Adipocyte (in vitro differentiated cells): ENCODE results near the gene LAMTOR2.

ENCODE experiments used
- DNase-seq: peaks from one replicate; pipeline ENCODE4 v3.0.0-alpha.2; 2015; ENCODE audit warnings: low read depth
- H3K27me3 ChIP-seq: replicated peaks from 2 replicates; pipeline ENCODE4 v1.7.0; 2013; ENCODE audit warnings: mild to moderate bottlenecking, low read length, moderate library complexity; ENCODE audit not compliant: control insufficient read depth, insufficient read depth
- H3K36me3 ChIP-seq: 2 replicates; pipeline ENCODE4 v1.7.0; 2013; ENCODE audit warnings: low read length, mild to moderate bottlenecking, moderate library complexity; ENCODE audit not compliant: control insufficient read depth, insufficient read depth, severe bottlenecking
- H3K4me1 ChIP-seq: 2 replicates; pipeline ENCODE4 v1.7.0; 2013; ENCODE audit warnings: mild to moderate bottlenecking, low read length, moderate library complexity; ENCODE audit not compliant: control insufficient read depth, insufficient read depth
- H3K4me3 ChIP-seq: 2 replicates; pipeline ENCODE4 v1.7.0; 2013; ENCODE audit warnings: mild to moderate bottlenecking, low read length, moderate library complexity
- H3K9ac ChIP-seq: 2 replicates; pipeline ENCODE4 v1.7.0; 2013; ENCODE audit warnings: mild to moderate bottlenecking, low read length, moderate library complexity
- H3K9me3 ChIP-seq: 2 replicates; pipeline ENCODE4 v1.7.0; 2013; ENCODE audit warnings: mild to moderate bottlenecking, low read length, moderate library complexity; ENCODE audit not compliant: control insufficient read depth

LAMTOR2 gene

DNA sequence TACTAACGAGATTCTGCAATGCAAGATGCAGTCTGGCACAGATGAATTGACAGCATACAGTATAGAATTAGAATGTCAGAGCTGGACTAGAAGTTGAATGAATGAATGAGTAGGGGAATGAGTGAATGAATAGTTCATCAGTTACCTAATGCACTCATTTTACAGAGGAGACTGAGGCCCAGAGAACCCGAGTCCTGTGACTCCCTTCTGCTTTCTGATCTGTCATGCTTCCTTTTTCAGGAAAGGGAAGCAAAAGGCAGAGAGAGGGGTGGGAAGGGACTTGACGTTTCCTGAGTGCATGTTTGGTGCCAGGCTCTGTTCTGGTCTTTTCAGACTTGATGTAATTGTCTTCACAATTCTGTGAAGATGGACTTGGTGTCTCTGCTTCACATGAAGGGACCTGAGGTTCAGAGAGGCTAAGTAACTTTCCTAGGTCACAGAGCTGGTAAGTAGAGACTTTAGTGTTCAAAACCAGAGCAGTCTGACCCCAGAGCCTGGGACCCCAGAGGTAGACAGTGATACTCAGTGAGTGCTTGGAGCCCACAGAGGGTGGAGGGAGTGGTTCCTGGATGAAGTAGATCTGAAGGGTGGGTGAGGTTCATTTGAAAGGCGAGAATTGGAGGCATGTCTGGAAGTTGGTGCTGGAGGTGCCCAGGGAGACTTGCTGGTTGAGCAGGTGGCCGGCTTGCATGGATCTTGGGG is 35.7 kb downstream of the LAMTOR2 start:
- Histone ChIP-seq H3K36me3 (no peaks in the 10 kb centered on the region), H3K27me3 (no peaks in the 10 kb centered on the region)
- DNase-seq = no peak

GRCh38 chr1:156090840-156091188 is 36.2 kb downstream of the LAMTOR2 start:
- no peak overlapping the region for H3K4me3 ChIP-seq
- H3K9me3 ChIP-seq = no peaks in the 10 kb centered on the region
- no peaks in the 10 kb centered on the region for H3K27me3 ChIP-seq
- no peak overlapping the region for H3K9ac ChIP-seq
- peak; percentile 92 for DNase-seq
- peaks cover 7% of the 10 kb centered on the region for H3K4me1 ChIP-seq
- no peaks in the 10 kb centered on the region for H3K36me3 ChIP-seq

More for the DNA sequence above, 35.7 kb downstream of the LAMTOR2 start:
- Histone ChIP-seq H3K4me1 (peaks cover 7% of the 10 kb centered on the region), H3K4me3 (no peak overlapping the region), H3K9ac (no peak overlapping the region), H3K9me3 (no peaks in the 10 kb centered on the region)

DNA sequence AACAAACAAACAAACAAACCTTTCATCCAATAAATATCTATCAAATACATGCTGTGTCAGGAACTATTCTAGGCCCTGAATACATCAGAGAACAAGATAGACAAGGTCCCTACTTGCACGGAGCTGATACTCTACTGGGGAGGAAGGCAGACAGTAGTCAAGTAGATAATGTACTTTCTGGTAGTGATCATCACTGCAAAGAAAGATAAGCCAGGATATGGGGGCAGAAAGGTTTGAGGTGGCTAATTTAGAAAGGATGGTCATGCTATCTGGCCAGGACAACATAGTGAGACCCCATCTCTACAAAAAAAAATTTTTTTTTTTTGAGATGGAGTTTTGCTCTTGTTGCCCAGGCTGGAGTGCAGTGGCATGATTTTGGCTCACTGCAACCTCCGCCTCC is 37.0 kb downstream of the LAMTOR2 start:
- DNase-seq = no peak
- Histone ChIP-seq H3K4me1 (peaks cover 7% of the 10 kb centered on the region), H3K27me3 (no peaks in the 10 kb centered on the region), H3K4me3 (no peak overlapping the region), H3K9me3 (no peaks in the 10 kb centered on the region), H3K9ac (no peak overlapping the region), H3K36me3 (no peaks in the 10 kb centered on the region)

GRCh38 chr1:156095906-156096508 is 41.4 kb downstream of the LAMTOR2 start:
- H3K4me1 ChIP-seq = peaks cover 23% of the 10 kb centered on the region
- no peaks in the 10 kb centered on the region for H3K36me3 ChIP-seq
- H3K27me3 ChIP-seq = no peaks in the 10 kb centered on the region
- H3K9me3 ChIP-seq = no peaks in the 10 kb centered on the region
- no peak overlapping the region for H3K4me3 ChIP-seq
- H3K9ac ChIP-seq = peak overlapping the region; percentile 82
- no peak for DNase-seq

DNA sequence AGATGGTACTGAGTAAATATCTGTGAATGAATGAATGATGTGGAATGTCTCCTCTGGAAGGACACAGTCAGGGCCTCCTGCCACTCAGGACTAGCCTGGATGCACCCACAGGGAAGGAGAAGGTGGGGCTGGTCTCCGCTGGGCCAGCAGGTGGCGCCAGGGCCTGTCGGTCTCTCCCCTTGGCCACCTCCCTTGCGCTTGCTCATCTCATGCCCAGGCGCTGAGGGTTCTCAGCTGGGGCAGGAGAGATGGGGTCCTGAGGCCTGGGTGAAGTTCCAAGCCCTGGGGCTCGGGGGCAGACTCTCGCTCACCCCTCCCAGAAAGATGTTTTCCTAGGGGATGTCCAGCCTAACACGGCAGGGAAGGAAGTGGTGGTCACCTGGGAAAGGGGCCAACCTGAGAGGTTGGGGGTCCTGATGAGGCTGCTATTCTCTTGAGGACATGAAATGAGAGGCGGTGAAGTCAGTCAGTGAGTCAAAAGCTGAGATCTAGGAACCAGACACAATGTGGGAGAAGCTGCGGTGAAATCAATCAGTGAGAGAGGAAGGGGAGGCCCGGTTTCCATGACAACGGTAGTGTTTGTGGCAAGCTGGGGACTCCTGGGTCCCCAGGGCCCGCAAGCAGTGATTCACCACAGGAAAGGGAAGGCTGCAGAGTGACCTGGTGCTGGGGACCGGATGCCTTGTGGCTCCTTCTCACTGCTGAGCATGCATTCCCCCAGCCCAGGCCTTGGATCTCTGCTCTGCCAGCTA is 42.2 kb downstream of the LAMTOR2 start:
- no peaks in the 10 kb centered on the region for H3K27me3 ChIP-seq
- H3K4me3 ChIP-seq = peak overlapping the region; percentile 5
- H3K4me1 ChIP-seq = peaks cover 24% of the 10 kb centered on the region
- peak; percentile 97 for DNase-seq
- H3K9me3 ChIP-seq = no peaks in the 10 kb centered on the region
- peak overlapping the region; percentile 82 for H3K9ac ChIP-seq
- no peaks in the 10 kb centered on the region for H3K36me3 ChIP-seq

DNA sequence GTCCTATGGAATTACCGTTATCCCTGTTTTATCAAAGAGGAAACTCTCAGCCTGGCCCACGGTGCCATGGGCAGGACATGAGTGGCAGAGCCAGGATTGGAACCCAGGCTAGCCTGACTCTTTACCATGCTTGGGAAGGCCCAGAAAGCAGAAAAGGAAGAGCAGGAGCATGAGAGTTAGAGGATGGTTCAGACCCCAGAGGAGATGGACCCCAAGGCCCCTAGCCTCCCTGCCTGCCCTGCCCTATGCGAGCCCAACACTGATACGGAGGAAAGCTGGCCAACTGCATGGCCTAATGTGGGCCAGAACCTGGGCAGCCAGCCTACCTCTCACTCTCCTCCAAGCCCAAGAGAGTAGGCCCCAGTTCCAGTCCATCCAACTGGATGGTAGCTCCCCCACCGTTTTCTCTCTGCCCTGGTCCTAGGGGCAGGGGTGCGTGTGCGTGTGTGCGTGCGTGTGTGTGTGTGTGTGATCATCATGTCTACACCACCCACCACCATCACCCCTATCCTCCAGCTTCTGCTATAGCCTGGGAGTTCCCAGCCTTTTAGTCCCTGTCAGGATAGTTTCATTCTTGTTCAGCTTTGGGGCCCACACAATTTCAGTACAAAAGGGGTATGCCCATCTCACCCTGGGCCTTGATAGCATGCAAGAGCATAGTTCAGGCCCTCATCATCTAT is 43.1 kb downstream of the LAMTOR2 start:
- Histone ChIP-seq H3K9me3 (no peaks in the 10 kb centered on the region), H3K27me3 (no peaks in the 10 kb centered on the region), H3K4me3 (no peak overlapping the region), H3K4me1 (peaks cover 32% of the 10 kb centered on the region), H3K36me3 (no peaks in the 10 kb centered on the region), H3K9ac (peak overlapping the region; percentile 82)
- DNase-seq = no peak

- H3K9ac ChIP-seq = no peak overlapping the region
- DNase-seq = no peak
- no peak overlapping the region for H3K4me3 ChIP-seq
- H3K36me3 ChIP-seq = no peaks in the 10 kb centered on the region
- peaks cover 43% of the 10 kb centered on the region for H3K4me1 ChIP-seq
- H3K9me3 ChIP-seq = no peaks in the 10 kb centered on the region
- H3K27me3 ChIP-seq = no peaks in the 10 kb centered on the region
Observed at GRCh38 chr1:156098784-156099183, 44.2 kb downstream of the LAMTOR2 start.

DNA sequence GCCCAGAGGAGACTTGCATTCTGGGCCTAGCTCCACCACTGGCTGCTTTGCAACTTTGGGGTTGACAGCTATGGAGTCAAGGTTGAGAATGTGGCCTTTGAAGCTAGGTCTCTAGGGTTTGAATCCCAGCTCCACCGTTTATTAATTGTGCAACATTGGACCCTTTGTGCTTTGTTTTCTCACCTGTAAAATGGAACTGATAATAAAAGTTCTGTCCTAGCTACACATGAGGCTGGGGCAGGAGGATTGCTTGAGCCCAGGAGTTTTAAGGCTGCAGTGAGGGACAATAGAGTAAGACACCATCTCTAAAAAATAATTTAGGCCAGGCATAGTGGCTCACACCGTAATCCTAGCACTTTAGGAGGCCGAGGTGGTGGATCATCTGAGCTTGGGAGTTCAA is 44.7 kb downstream of the LAMTOR2 start:
- Histone ChIP-seq H3K9me3 (no peaks in the 10 kb centered on the region), H3K4me1 (peaks cover 48% of the 10 kb centered on the region), H3K27me3 (no peaks in the 10 kb centered on the region), H3K9ac (no peak overlapping the region), H3K36me3 (no peaks in the 10 kb centered on the region), H3K4me3 (no peak overlapping the region)
- no peak for DNase-seq

- no peak overlapping the region for H3K9ac ChIP-seq
- no peaks in the 10 kb centered on the region for H3K27me3 ChIP-seq
- H3K4me3 ChIP-seq = no peak overlapping the region
- H3K36me3 ChIP-seq = no peaks in the 10 kb centered on the region
- peaks cover 59% of the 10 kb centered on the region for H3K4me1 ChIP-seq
- DNase-seq = no peak
- no peaks in the 10 kb centered on the region for H3K9me3 ChIP-seq
Observed at GRCh38 chr1:156100205-156100995, 45.8 kb downstream of the LAMTOR2 start.

DNA sequence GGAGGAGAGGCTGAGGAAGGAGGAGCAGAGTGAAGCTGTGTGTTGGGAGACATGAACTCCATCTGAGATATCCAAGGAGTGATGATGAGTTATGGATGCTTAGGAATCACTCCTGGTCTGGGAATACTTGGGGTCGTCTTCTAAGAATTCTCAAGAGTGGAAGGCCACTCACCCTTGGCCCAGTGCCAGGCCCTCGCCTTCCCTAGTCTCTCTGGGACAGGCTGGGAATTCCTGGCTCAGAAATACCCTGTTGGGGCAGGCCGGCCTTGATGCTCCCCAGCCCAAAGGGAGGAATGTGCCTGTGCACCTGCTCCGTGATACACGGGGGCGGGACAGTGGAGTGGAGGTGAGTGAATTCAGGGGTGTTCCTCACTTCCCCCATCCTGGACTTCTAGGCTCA is 47.3 kb downstream of the LAMTOR2 start:
- H3K36me3 ChIP-seq = no peaks in the 10 kb centered on the region
- no peak for DNase-seq
- H3K9ac ChIP-seq = no peak overlapping the region
- H3K27me3 ChIP-seq = no peaks in the 10 kb centered on the region
- peaks cover 61% of the 10 kb centered on the region for H3K4me1 ChIP-seq
- H3K9me3 ChIP-seq = no peaks in the 10 kb centered on the region
- H3K4me3 ChIP-seq = no peak overlapping the region
